Measurements from ENCODE around the gene GABARAPL1. TPM values are rescaled to one million over a fixed set of nuclear protein-coding genes. Genes with fewer than 3 reads are reported as not detected.
A peak's percentile ranks its signal among the peaks of the same experiment; 100 is the strongest.
"Not testable (repeated sequence)": the region's sequence is repeated elsewhere in the genome, so short reads cannot be mapped to it uniquely, and the experiment has no call there.

The GABARAPL1 gene
- total RNA-seq, 1 donor, result 65.9 TPM

- H3K9me3 ChIP-seq (ENCODE audit: low read depth, low read length), result no peaks in the 10 kb centered on the region
- TF ChIP-seq CTCF (IDR thresholded peaks at IDR 0.05; ENCODE audit: extremely low read depth, low read depth, low read length), result no peak
- peaks cover 11% of the 10 kb centered on the region for H4K20me1 ChIP-seq (ENCODE audit: insufficient read depth, low read length)
- peak overlapping the region; percentile 93 for H3K4me2 ChIP-seq (ENCODE audit: insufficient read depth, low read length)
- H3K79me2 ChIP-seq (ENCODE audit: insufficient read depth, low read length), result peaks cover 26% of the 10 kb centered on the region
- H2AFZ ChIP-seq (ENCODE audit: low read length), result peak overlapping the region; percentile 77
- peak overlapping the region; percentile 80 for H3K4me3 ChIP-seq (ENCODE audit: insufficient read depth, low read length)
- no peaks in the 10 kb centered on the region for H3K36me3 ChIP-seq (ENCODE audit: insufficient read depth, low read length)
- H3K27me3 ChIP-seq (ENCODE audit: insufficient read depth, low read length), result no peaks in the 10 kb centered on the region
- DNase-seq (ENCODE audit: insufficient read length, low spot score, missing footprints), result peak; percentile 86
- peak overlapping the region; percentile 97 for H3K27ac ChIP-seq (ENCODE audit: low read depth, low read length)
- H3K4me1 ChIP-seq (ENCODE audit: insufficient read depth, low read length), result peaks cover 17% of the 10 kb centered on the region
These were observed 775 bp downstream of the GABARAPL1 start for GRCh38 chr12:10213168-10214135.

GRCh38 chr12:10214136-10214894, 1.6 kb downstream of the GABARAPL1 start:
- H2AFZ ChIP-seq (ENCODE audit: low read length), result peak overlapping the region; percentile 77
- peaks cover 11% of the 10 kb centered on the region for H4K20me1 ChIP-seq (ENCODE audit: insufficient read depth, low read length)
- peaks cover 17% of the 10 kb centered on the region for H3K4me1 ChIP-seq (ENCODE audit: insufficient read depth, low read length)
- no peak for DNase-seq (ENCODE audit: insufficient read length, low spot score, missing footprints)
- peak overlapping the region; percentile 93 for H3K4me2 ChIP-seq (ENCODE audit: insufficient read depth, low read length)
- peak overlapping the region; percentile 80 for H3K4me3 ChIP-seq (ENCODE audit: insufficient read depth, low read length)
- no peaks in the 10 kb centered on the region for H3K27me3 ChIP-seq (ENCODE audit: insufficient read depth, low read length)
- H3K79me2 ChIP-seq (ENCODE audit: insufficient read depth, low read length), result peaks cover 26% of the 10 kb centered on the region
- H3K9me3 ChIP-seq (ENCODE audit: low read depth, low read length), result no peaks in the 10 kb centered on the region
- no peak for TF ChIP-seq CTCF (IDR thresholded peaks at IDR 0.05; ENCODE audit: extremely low read depth, low read depth, low read length)
- no peaks in the 10 kb centered on the region for H3K36me3 ChIP-seq (ENCODE audit: insufficient read depth, low read length)
- peak overlapping the region; percentile 97 for H3K27ac ChIP-seq (ENCODE audit: low read depth, low read length)

GRCh38 chr12:10214895-10215267, 2.2 kb downstream of the GABARAPL1 start:
- peaks cover 17% of the 10 kb centered on the region for H3K4me1 ChIP-seq (ENCODE audit: insufficient read depth, low read length)
- DNase-seq (ENCODE audit: insufficient read length, low spot score, missing footprints), result no peak
- no peak for TF ChIP-seq CTCF (IDR thresholded peaks at IDR 0.05; ENCODE audit: extremely low read depth, low read depth, low read length)
- peaks cover 26% of the 10 kb centered on the region for H3K79me2 ChIP-seq (ENCODE audit: insufficient read depth, low read length)
- H2AFZ ChIP-seq (ENCODE audit: low read length), result no peak overlapping the region
- peak overlapping the region; percentile 93 for H3K4me2 ChIP-seq (ENCODE audit: insufficient read depth, low read length)
- peaks cover 11% of the 10 kb centered on the region for H4K20me1 ChIP-seq (ENCODE audit: insufficient read depth, low read length)
- H3K27me3 ChIP-seq (ENCODE audit: insufficient read depth, low read length), result no peaks in the 10 kb centered on the region
- H3K27ac ChIP-seq (ENCODE audit: low read depth, low read length), result peak overlapping the region; percentile 97
- peaks cover 4% of the 10 kb centered on the region for H3K36me3 ChIP-seq (ENCODE audit: insufficient read depth, low read length)
- H3K4me3 ChIP-seq (ENCODE audit: insufficient read depth, low read length), result peak overlapping the region; percentile 80
- H3K9me3 ChIP-seq (ENCODE audit: low read depth, low read length), result no peaks in the 10 kb centered on the region

- Histone ChIP-seq H4K20me1 (ENCODE audit: insufficient read depth, low read length) (peaks cover 11% of the 10 kb centered on the region), H2AFZ (ENCODE audit: low read length) (no peak overlapping the region), H3K4me3 (ENCODE audit: insufficient read depth, low read length) (peak overlapping the region; percentile 80), H3K9me3 (ENCODE audit: low read depth, low read length) (no peaks in the 10 kb centered on the region), H3K4me1 (ENCODE audit: insufficient read depth, low read length) (peaks cover 17% of the 10 kb centered on the region), H3K79me2 (ENCODE audit: insufficient read depth, low read length) (peaks cover 26% of the 10 kb centered on the region), H3K36me3 (ENCODE audit: insufficient read depth, low read length) (peaks cover 9% of the 10 kb centered on the region), H3K27ac (ENCODE audit: low read depth, low read length) (no peak overlapping the region), H3K27me3 (ENCODE audit: insufficient read depth, low read length) (no peaks in the 10 kb centered on the region), H3K4me2 (ENCODE audit: insufficient read depth, low read length) (peak overlapping the region; percentile 93)
- no peak for TF ChIP-seq CTCF (IDR thresholded peaks at IDR 0.05; ENCODE audit: extremely low read depth, low read depth, low read length)
- no peak for DNase-seq (ENCODE audit: insufficient read length, low spot score, missing footprints)
These were observed 2.8 kb downstream of the GABARAPL1 start for GRCh38 chr12:10215436-10215835.

- Histone ChIP-seq H4K20me1 (ENCODE audit: insufficient read depth, low read length) (peaks cover 15% of the 10 kb centered on the region), H3K79me2 (ENCODE audit: insufficient read depth, low read length) (peaks cover 26% of the 10 kb centered on the region), H3K4me1 (ENCODE audit: insufficient read depth, low read length) (peaks cover 17% of the 10 kb centered on the region), H3K36me3 (ENCODE audit: insufficient read depth, low read length) (peaks cover 14% of the 10 kb centered on the region)
- not testable (repeated sequence) for H3K27me3 ChIP-seq (ENCODE audit: insufficient read depth, low read length); H3K27ac ChIP-seq (ENCODE audit: low read depth, low read length); H2AFZ ChIP-seq (ENCODE audit: low read length); DNase-seq (ENCODE audit: insufficient read length, low spot score, missing footprints); H3K4me2 ChIP-seq (ENCODE audit: insufficient read depth, low read length); H3K9me3 ChIP-seq (ENCODE audit: low read depth, low read length); H3K4me3 ChIP-seq (ENCODE audit: insufficient read depth, low read length)
These were observed 3.3 kb downstream of the GABARAPL1 start for GRCh38 chr12:10215946-10216345.
